CMK (cell line): ENCODE results near the gene PKD1.

Experiments
- DNase-seq: peaks from one replicate; pipeline ENCODE4 v3.0.0-alpha.2; 2010; ENCODE audit warnings: low read depth

The PKD1 gene

DNA sequence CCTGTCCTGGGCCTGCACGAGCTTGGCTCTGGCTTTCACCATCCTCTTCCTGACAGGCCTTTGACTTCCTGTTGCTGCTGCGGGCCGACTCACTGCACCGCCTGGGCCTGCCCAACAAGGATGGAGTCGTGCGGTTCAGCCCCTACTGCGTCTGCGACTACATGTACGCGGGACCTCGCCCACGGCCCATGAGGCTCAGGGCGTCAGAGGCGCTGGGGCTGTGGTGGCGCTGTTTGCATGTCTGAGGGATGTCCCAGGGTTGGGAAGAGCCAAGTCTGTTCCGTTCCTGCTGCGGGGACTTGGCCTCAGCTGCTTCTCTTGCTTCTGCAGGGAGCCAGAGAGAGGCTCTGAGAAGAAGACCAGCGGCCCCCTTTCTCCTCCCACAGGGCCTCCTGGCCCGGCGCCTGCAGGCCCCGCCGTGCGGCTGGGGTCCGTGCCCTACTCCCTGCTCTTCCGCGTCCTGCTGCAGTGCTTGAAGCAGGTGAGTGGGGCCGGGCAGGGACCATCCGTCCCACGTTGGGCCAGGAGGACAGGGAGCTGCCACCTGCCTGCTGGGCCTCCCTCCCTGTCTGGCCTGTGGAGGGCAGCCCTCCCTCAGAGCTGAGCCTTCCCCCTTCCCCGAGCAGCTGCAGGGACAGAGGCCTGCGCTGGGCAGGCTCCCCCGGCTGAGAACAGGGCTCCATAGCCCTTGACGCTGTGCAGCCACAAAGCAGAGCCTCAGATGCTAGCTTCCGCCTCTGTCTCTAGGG, 64.1 kb downstream of the PKD1 start:
- no peak for DNase-seq

DNA sequence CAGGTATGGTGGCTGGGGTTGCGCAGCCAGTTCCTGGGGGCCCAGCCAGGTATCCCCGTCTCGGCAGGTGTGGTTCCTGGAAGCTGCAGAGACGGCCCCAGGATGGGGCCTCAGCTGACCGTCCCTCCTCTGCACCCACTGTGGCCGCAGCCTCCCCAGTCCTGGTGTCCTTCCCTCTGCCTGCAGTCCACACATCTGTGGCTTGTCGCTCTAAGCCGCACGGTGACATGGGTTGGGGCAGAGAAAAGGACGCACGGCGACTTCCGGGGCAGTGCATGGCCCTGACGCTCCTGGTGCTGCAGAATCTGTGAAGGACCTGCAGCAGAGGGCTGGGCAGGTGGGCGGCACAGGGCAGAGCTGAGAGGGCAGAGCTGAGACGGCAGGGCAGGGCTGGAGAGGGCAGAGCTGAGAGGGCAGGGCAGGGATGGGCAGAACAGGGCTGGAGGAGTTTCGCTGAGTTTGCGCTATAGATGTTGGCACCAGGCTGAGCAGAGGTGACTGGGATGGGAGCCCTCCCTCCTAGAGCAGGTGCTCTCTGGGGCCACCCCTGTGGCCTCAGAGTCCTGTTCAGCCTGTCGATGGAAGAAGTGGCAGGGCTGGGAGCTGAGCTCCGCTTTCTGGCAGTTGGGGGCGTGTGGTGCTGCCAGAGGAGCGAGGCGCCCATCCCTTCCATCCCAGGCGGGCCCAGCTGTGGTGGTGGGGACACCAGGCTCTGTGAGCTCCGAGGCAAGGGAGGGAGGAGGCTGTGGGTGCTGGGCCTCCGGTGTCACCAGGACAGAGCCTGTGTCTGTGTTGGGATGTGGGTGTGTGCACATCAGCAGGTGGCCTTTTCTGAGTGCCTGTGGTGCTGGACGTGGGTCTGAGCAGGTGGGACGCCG, 64.9 kb downstream of the PKD1 start:
- DNase-seq = no peak

DNA sequence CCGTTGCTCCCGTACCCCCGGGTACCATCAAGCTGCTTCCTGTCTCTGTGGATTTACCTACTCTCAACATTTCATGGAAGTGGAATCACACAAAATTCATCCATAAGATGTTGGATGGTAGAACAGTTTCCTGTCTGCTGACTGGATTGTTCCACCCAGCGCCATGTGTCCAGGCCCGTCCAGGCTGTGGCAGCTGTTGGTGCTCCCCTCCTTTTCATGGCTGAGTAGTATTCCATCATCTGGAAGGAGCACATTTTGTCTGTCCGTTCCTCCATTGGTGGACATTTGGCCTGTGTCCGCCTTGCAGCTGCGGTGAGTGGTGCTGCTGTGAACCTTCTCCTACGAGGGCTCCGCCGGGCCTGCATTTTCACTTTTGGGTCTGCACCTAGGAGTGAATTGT, 69.6 kb downstream of the PKD1 start:
- DNase-seq = no peak

DNA sequence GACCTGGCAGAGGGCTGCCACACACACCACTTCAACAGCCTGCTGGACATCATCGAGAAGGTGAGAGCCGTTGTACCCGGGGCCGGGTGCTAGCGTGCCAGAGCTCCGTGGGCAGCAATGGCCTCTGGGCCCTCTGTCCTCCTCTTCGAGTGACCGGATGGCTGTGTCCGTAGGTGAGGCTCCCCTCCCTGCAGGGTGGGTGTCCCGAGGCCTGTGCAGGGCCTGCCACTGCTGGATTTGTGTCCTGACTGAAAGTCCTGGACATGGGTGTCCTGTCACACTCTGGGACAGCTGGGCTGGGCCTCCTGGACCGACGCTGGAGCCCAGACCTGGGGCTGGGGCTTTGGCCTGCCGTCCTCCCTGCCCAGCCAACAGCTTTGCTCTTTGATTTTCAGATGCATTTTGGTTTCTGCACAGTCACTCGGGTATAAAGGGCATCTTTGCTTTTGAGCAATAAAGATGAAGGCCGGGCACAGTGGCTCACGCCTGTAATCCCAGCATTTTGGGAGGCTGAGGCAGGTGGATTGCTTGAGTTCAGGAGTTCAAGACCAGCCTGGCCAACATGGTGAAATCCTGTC, 71.2 kb downstream of the PKD1 start:
- no peak for DNase-seq

DNA sequence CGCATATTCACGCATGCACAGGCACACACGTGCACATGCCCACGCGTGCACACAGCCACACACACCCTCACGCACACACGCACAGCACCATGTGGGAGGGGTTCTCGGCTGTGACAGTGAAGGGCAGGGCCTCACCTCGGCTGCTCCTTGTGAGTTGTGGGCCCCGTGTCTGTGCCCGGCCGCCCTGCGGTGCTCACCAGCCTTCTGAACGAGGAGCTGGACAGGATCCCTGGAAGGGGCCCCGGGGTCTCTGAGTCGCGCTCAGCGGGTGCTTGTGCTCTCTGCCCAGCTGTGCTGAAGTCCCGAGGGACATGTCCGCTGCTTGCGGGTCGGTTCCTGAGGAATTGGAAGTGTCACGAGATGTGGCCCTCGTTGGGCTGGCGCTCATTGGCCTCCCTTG, 71.8 kb downstream of the PKD1 start:
- no peak for DNase-seq

DNA sequence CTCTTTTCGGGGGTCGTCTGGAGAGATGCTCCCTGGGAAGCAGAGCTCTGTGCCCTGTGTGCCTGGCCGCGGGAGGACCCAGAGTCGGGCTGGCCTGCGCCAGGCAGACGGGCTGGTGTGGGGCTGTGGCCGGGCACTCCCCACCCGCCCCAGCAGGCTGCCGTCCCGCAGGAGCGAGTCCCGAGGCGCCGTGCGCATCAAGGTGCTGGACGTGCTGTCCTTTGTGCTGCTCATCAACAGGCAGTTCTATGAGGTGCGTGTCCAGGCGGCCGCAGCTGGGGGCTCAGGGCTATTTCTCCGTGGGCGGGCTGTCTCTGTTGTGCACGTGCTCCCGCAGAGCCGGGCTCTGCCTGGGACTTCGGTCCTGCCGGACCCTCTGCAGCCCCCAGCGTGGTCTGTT, 72.9 kb downstream of the PKD1 start:
- no peak for DNase-seq

DNA sequence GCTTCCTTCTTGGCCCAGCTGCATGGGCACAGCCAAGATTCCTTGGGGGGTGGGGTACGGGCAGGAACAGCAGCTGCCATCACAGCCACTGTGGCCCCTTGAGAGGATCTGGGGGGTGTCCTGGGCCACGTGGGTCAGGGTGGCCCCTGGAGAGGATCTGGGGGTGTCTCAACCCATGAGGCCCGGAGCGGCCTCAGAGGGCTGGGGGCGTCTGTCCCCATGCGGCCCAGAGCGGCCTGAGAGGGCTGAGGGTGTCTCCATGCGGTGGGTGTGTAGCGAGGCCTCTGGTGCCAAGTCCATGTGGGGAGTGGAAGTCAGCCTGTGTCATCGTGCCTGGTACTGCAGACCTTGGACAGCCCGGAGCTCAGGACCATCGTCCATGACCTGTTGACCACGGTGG, 74.2 kb downstream of the PKD1 start:
- no peak for DNase-seq

DNA sequence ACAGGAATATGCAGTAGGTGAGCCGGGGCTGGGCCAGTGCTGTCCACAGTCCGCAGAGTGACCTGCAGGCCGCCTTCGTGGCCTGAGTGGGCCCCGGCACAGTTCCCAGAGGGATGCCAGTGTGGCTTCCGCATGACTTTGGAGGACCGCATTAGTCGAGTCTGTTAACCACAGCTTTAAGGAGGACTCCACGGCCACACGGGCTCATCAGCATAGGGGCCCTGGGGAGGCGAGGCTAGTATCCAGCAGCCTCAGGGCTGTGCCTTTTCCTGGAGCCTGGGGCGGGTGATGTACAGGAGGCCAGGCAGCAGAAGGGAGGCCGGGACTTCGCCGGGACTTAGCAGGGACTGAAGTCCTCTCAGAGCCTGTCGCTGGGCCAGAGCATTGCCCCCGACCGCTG, 74.7 kb downstream of the PKD1 start:
- no peak for DNase-seq

DNA sequence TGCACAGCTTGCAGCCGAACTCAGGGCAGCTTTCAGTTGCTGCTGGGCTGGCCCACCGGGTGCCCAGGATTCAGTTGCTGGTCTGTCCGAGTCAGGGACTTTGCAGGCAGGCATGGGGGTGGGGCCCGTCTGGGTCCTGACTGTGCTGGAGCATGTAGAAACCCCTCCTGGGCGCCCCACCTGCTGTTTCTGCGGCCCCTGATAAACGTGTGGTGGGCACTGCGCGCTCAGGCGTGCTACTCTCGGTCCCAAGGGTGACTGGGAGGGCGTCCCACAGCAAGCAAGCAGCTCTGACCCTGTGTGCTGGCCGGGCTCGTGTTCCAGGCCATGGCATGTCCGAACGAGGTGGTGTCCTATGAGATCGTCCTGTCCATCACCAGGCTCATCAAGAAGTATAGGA, 75.4 kb downstream of the PKD1 start:
- DNase-seq = no peak

DNA sequence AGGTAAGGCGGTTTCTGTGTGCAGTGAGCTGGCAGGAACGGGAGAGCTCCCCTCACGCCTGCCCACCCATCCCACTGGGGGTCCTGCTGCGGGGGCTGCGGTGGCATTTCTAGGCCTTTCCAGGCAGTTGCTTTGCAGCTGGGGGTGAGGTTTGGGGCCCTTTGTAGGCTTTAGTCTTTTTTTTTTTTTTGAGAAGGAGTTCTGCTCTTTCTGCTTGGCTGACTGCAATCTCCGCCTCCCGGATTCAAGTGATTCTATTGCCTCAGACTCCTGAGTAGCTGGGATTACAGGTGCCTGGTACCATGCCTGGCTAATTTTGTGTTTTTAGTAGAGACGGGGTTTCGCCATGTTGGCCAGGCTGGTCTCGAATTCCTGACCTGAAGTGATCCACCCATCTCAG, 76.8 kb downstream of the PKD1 start:
- DNase-seq = no peak

DNA sequence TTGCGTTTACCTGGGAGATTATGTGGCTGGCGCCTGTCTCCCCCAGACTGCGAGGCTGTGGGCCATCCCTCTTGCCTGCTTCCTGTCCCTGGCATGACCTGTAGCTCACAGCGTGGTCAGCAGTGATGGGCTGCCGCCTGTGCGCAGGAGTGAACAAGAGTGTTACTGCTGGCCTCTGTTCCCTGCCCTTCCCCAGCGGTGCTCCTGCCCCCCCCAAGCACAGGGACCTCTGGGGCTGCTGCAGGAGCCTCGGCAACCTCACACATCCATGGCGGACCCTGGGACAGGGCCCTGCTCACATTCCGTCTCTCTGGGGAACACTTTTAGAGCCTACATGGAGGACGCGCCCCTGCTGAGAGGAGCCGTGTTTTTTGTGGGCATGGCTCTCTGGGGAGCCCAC, 77.3 kb downstream of the PKD1 start:
- no peak for DNase-seq

DNA sequence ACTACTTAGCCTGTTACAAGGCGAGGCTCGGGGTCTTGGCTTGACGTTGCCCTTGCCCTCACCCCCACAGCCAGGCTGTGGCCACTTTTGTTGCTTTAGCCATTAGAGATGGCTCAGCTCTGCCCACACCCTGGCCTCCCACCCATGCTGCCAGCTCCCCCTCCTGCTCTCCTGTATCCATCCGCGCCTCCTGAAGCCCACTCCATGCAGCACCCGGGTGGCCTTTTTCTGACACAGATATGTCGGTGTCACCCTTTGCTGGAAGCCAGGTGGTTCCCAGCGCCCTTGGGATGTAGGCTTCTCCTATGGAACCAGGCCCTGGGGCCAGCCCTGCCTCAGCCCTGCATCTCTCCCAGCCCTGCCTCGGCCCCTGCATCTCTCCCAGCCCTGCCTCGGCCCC, 78.3 kb downstream of the PKD1 start:
- DNase-seq = no peak

DNA sequence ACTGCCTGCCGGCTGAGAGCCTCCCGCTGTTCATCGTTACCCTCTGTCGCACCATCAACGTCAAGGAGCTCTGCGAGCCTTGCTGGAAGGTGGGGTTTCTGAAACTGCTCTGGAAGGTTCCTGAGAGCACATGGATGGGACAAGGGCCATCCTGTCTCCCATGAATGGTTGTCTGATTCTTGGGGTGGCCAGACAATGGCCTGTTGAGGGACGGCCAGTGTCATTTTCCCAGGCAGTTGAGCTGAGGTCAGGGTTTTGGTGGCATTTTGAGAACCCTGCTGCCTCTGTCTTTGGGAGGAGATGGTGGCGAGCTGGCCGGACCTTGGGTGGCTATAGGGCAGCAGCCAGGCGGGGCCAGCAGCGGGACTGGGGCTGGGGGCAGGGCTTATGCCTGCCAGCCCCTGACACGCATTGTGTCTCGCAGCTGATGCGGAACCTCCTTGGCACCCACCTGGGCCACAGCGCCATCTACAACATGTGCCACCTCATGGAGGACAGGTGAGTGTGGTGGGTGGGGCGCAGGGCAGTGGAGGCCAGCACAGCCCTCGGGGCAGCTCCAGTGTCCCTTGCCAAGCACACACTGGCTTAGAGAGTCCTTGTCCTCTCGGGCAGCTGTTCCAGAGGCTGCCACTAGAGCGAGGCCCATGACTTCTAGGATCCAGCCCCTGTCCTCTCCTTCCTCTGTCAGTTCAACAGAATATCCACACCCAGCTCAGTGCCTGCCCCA, 78.9 kb downstream of the PKD1 start:
- DNase-seq = no peak

DNA sequence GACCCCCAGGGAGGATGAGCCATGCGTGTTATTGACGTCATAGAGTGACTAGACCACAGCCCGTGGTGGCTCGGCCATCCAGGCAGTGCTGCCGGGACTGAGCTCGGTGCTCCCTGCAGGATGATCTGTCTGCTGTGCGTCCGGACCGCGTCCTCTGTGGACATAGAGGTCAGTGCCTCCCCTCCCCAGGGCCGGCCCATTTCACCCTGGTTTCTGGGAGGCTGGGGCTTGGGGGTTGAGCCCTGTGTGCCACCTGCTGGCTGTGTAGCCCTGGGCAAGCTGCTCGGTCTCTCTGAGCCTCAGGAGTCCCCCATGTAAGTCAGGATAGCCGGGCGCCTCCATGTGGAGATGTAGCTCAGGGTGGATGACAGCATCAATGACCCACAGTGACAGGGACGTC, 79.6 kb downstream of the PKD1 start:
- no peak for DNase-seq

DNA sequence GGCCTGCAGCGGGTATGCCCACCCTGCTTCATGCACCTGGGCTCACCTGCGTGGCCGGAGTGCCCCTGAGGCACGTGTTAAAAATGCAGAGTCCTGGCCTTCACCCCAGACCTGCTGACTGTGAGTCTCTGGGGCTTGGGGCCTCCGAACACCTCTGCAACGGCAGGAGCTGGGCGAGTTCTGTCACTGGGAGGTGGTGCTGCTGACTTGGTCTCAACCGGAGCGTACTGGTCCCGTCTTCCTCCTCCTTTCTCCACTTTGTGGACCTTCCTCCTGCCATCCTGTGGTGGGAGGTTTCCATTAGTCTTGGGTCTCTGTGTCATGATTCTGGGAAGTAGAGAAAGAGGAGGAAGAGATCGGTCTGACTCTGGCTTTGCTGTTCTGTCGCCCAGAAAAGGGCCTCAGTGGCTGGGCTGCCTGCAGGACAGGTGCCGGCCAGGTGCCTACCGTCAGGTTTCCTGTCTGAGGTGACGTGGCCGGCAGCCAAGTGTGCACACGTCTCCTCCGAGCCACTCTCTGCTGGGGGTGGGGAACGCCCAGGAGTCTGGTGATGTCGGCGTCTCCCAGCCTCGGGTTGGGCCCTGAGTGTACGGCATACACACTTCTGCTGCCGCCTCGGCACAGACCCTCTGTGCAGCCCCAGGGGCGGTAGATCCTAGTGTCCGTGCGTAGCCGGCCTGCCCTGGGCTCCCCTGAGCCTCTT, 81.0 kb downstream of the PKD1 start:
- DNase-seq = no peak

DNA sequence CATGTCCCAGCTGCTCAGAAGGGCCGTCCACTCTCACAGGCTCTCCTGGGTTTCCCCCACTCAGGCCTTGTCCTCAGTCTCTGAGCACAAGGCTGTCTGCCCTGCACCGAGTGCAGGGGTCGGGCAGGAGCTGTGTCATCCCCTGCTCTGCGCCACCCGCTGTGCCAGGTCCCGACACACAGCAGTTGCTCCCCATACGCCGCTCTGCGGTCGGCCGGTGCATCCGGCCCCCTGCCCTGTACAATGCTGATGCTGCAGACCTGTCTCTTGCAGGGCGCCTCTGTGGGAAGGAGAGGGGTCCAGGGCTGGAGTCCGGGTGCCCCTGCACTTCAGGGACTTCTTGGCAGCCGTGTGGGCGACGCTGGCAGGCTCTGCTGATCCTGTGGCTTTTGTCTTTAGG, 81.8 kb downstream of the PKD1 start:
- DNase-seq = no peak

DNA sequence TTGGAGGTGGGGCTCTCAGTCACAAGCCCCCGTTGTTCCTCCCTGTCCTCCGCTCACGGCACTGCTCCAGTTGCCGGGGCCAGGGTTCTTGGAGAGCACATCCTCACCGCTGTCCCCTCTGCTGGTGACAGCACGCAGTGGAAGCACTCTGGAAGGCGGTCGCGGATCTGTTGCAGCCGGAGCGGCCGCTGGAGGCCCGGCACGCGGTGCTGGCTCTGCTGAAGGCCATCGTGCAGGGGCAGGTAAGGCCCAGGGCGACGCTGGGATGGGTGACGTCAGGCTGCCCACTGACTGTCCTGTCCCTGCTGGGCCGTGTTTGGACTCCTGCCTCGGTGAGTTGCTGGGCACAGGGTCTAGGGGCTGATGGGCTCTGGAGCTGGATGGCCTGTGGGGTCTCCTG, 82.5 kb downstream of the PKD1 start:
- DNase-seq = no peak

DNA sequence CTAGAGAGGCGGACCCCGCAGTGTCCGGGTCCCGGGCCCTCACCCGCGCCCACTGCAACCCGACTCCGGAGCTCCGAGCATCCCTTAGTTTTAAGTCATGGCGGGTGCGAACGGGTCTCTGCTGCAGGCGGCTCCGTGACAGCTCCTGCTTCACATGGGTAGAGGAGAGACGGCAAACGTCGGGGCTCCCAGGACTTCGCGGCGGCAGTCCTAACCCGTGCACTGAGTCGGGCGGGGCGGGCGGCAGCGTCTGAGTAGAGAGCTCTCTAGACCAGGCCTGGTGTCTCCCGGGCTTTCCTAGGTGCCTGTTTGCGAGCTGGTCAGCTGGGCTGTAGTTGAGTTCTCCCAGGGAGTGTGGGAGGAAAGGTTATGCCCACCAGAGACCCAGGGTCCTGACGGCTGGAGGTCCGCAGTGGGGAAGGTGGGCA, 87.6 kb downstream of the PKD1 start:
- DNase-seq = no peak

DNA sequence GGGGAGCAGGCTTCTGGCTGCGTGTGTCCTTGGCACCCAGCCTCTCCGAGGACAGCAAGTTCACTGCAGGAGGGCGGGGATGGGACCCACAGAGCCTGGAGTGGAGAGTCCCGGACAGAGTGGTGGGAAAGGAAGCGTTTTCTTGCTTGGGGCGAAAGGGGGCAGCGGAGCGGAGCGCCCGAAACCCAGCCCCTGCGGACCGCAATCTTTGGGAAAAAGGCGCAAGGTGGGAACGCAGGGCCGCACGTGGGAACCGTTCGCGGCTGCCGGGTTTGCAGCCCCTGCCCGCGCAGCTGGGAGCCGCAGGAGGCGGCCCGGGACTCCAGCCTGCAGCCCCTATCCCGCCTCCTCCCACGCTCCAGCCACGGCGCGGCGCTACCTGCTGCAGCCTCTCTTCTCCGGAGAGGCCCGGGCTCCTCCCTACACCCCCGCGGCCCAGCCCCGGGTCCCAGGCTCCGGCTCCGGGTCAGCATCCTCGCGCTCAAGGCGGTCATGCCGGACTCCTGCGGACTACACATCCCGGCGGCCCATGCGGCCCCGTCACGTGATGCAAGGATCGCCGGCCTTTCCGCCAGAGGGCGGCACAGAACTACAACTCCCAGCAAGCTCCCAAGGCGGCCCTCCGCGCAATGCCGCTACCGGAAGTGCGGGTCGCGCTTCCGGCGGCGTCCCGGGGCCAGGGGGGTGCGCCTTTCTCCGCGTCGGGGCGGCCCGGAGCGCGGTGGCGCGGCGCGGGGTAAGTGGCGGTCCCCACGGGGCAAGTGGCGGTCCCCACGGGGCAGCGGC, 88.2 kb downstream of the PKD1 start, which contains the start of the genes NTHL1 and TSC2:
Gene NTHL1 (minus strand): TSS at position 505 of the 786 bp plus-strand sequence. CDS start 11 bp downstream, at position 494.
Gene TSC2 (plus strand): TSS at position 656 of the 786 bp plus-strand sequence. CDS start 631 bp downstream, outside the sequence.
- peak; percentile 84 for DNase-seq

DNA sequence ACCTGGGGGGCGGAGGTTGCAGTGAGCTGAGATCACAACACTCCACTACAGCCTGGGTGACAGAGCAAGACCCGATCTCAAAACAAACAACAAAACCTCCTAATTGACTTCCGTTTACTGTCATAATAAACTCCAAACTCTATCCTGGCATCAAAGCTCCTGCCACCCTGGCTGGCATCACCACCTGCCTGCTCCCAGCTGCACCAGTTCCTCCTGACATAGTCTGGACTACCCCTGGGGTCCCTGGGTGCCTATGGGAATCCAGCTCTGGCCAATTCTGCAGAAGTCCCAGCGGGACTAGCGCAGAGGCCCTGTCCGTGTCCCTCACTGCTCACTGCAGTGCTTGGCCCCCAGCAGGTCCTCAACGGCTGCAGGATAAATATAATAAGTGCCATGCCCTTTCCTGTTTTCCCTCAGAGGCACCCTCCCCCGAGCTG, 88.8 kb downstream of the PKD1 start:
- DNase-seq = no peak
